ENCODE measurements around the gene YJEFN3. TPM values are rescaled to one million over a fixed set of nuclear protein-coding genes. Genes with fewer than 3 reads are reported as not detected.

Gene YJEFN3
- total and polyA plus RNA-seq, 2 of the 8 experiments (the other 6 are each of a cell fraction or from before 2014, with no cell fraction given) = 5.7 to 9.4 TPM

GRCh38 chr19:19582471-19582870, 53.8 kb downstream of the YJEFN3 start (continued):
- TF ChIP-seq, protein P1, sequence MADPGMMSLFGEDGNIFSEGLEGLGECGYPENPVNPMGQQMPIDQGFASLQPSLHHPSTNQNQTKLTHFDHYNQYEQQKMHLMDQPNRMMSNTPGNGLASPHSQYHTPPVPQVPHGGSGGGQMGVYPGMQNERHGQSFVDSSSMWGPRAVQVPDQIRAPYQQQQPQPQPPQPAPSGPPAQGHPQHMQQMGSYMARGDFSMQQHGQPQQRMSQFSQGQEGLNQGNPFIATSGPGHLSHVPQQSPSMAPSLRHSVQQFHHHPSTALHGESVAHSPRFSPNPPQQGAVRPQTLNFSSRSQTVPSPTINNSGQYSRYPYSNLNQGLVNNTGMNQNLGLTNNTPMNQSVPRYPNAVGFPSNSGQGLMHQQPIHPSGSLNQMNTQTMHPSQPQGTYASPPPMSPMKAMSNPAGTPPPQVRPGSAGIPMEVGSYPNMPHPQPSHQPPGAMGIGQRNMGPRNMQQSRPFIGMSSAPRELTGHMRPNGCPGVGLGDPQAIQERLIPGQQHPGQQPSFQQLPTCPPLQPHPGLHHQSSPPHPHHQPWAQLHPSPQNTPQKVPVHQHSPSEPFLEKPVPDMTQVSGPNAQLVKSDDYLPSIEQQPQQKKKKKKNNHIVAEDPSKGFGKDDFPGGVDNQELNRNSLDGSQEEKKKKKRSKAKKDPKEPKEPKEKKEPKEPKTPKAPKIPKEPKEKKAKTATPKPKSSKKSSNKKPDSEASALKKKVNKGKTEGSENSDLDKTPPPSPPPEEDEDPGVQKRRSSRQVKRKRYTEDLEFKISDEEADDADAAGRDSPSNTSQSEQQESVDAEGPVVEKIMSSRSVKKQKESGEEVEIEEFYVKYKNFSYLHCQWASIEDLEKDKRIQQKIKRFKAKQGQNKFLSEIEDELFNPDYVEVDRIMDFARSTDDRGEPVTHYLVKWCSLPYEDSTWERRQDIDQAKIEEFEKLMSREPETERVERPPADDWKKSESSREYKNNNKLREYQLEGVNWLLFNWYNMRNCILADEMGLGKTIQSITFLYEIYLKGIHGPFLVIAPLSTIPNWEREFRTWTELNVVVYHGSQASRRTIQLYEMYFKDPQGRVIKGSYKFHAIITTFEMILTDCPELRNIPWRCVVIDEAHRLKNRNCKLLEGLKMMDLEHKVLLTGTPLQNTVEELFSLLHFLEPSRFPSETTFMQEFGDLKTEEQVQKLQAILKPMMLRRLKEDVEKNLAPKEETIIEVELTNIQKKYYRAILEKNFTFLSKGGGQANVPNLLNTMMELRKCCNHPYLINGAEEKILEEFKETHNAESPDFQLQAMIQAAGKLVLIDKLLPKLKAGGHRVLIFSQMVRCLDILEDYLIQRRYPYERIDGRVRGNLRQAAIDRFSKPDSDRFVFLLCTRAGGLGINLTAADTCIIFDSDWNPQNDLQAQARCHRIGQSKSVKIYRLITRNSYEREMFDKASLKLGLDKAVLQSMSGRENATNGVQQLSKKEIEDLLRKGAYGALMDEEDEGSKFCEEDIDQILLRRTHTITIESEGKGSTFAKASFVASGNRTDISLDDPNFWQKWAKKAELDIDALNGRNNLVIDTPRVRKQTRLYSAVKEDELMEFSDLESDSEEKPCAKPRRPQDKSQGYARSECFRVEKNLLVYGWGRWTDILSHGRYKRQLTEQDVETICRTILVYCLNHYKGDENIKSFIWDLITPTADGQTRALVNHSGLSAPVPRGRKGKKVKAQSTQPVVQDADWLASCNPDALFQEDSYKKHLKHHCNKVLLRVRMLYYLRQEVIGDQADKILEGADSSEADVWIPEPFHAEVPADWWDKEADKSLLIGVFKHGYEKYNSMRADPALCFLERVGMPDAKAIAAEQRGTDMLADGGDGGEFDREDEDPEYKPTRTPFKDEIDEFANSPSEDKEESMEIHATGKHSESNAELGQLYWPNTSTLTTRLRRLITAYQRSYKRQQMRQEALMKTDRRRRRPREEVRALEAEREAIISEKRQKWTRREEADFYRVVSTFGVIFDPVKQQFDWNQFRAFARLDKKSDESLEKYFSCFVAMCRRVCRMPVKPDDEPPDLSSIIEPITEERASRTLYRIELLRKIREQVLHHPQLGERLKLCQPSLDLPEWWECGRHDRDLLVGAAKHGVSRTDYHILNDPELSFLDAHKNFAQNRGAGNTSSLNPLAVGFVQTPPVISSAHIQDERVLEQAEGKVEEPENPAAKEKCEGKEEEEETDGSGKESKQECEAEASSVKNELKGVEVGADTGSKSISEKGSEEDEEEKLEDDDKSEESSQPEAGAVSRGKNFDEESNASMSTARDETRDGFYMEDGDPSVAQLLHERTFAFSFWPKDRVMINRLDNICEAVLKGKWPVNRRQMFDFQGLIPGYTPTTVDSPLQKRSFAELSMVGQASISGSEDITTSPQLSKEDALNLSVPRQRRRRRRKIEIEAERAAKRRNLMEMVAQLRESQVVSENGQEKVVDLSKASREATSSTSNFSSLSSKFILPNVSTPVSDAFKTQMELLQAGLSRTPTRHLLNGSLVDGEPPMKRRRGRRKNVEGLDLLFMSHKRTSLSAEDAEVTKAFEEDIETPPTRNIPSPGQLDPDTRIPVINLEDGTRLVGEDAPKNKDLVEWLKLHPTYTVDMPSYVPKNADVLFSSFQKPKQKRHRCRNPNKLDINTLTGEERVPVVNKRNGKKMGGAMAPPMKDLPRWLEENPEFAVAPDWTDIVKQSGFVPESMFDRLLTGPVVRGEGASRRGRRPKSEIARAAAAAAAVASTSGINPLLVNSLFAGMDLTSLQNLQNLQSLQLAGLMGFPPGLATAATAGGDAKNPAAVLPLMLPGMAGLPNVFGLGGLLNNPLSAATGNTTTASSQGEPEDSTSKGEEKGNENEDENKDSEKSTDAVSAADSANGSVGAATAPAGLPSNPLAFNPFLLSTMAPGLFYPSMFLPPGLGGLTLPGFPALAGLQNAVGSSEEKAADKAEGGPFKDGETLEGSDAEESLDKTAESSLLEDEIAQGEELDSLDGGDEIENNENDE (IDR thresholded peaks at IDR 0.05; ENCODE audit: insufficient replicate concordance, low read length) = no peak
- TF ChIP-seq MAFK (IDR thresholded peaks at IDR 0.05; ENCODE audit: low read depth, low read length) (no peak), CREB1 (IDR thresholded peaks at IDR 0.05) (no peak), SIRT6 (IDR thresholded peaks at IDR 0.05; ENCODE audit: low read length) (no peak), EGR1 (IDR thresholded peaks at IDR 0.05; ENCODE audit: borderline replicate concordance, low read depth, low read length) (no peak), ASH2L (IDR thresholded peaks at IDR 0.05; ENCODE audit: low read length) (no peak), TCF12 (IDR thresholded peaks at IDR 0.05; ENCODE audit: low read depth, low read length) (no peak), HDAC2 (IDR thresholded peaks at IDR 0.05; ENCODE audit: borderline replicate concordance in 1 of 2, low read depth in 2 of 2, low read length in 2 of 2) (no peak)
- TF ChIP-seq, protein P2, sequence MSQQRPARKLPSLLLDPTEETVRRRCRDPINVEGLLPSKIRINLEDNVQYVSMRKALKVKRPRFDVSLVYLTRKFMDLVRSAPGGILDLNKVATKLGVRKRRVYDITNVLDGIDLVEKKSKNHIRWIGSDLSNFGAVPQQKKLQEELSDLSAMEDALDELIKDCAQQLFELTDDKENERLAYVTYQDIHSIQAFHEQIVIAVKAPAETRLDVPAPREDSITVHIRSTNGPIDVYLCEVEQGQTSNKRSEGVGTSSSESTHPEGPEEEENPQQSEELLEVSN (IDR thresholded peaks at IDR 0.05) = no peak

All from H1 (cell line).